H9 (cell line): ENCODE results near the gene ABCA6. TPM values are rescaled to one million over a fixed set of nuclear protein-coding genes. Genes with fewer than 3 reads are reported as not detected.

Experiments
- DNase-seq: peaks from one replicate; pipeline ENCODE4 v3.0.0-alpha.2; 2017
- H2AFZ ChIP-seq: one replicate; pipeline ENCODE4 v1.6.1; 2013; ENCODE audit warnings: mild to moderate bottlenecking, low read length, control low read depth, moderate library complexity
- H2AK5ac ChIP-seq: 2 replicates; pipeline ENCODE4 v1.6.1; 2013; ENCODE audit warnings: low read length, control low read depth, mixed read lengths; ENCODE audit not compliant: insufficient read length
- H2BK120ac ChIP-seq: one replicate; pipeline ENCODE4 v1.6.1; 2013; ENCODE audit warnings: low read depth, mild to moderate bottlenecking, low read length, control low read depth, inconsistent platforms; ENCODE audit not compliant: poor library complexity, severe bottlenecking
- H2BK12ac ChIP-seq: 2 replicates; pipeline ENCODE4 v1.6.1; 2013; ENCODE audit warnings: low read length, control low read depth, mixed read lengths, low read depth; ENCODE audit not compliant: insufficient read length
- H2BK15ac ChIP-seq: 2 replicates; pipeline ENCODE4 v1.6.1; 2013; ENCODE audit warnings: low read depth, low read length, control low read depth
- H2BK20ac ChIP-seq: one replicate; pipeline ENCODE4 v1.6.1; 2013; ENCODE audit warnings: low read depth, mild to moderate bottlenecking, low read length, control low read depth, inconsistent platforms; ENCODE audit not compliant: poor library complexity, severe bottlenecking
- H2BK5ac ChIP-seq: 2 replicates; pipeline ENCODE4 v1.6.1; 2013; ENCODE audit warnings: low read length, control low read depth, mixed read lengths; ENCODE audit not compliant: insufficient read length
- H3K14ac ChIP-seq: 2 replicates; pipeline ENCODE4 v1.6.1; 2013; ENCODE audit warnings: low read length, control low read depth; ENCODE audit not compliant: insufficient read depth
- H3K18ac ChIP-seq: 2 replicates; pipeline ENCODE4 v1.6.1; 2013; ENCODE audit warnings: low read depth, mild to moderate bottlenecking, mixed read lengths, low read length, control low read depth; ENCODE audit not compliant: insufficient read length
- H3K23ac ChIP-seq: 2 replicates; pipeline ENCODE4 v1.6.1; 2013; ENCODE audit warnings: low read length, control low read depth, mixed read lengths, low read depth; ENCODE audit not compliant: insufficient read length
- H3K23me2 ChIP-seq: 2 replicates; pipeline ENCODE4 v1.6.1; 2013; ENCODE audit warnings: low read depth, mild to moderate bottlenecking, mixed read lengths, low read length, control low read depth; ENCODE audit not compliant: insufficient read length, poor library complexity, severe bottlenecking
- H3K27ac ChIP-seq: 2 replicates; pipeline ENCODE4 v1.5.1; 2013; ENCODE audit warnings: low read length, control low read depth, mixed read lengths, low read depth; ENCODE audit not compliant: insufficient read length
- H3K27me3 ChIP-seq: 2 replicates; pipeline ENCODE4 v1.6.1; 2013; ENCODE audit warnings: low read length, control low read depth, inconsistent platforms; ENCODE audit not compliant: insufficient read depth
- H3K4ac ChIP-seq: 2 replicates; pipeline ENCODE4 v1.6.1; 2013; ENCODE audit warnings: low read depth, mild to moderate bottlenecking, control low read depth, inconsistent platforms, low read length, moderate library complexity
- H3K4me1 ChIP-seq: 2 replicates; pipeline ENCODE4 v1.6.1; 2013; ENCODE audit warnings: low read length, control low read depth, inconsistent platforms; ENCODE audit not compliant: insufficient read depth
- H3K4me2 ChIP-seq: 2 replicates; pipeline ENCODE4 v1.6.1; 2013; ENCODE audit warnings: low read length, control low read depth, mixed read lengths; ENCODE audit not compliant: insufficient read length, insufficient read depth
- H3K56ac ChIP-seq: 2 replicates; pipeline ENCODE4 v1.6.1; 2013; ENCODE audit warnings: low read depth, mild to moderate bottlenecking, mixed read lengths, low read length, control low read depth; ENCODE audit not compliant: insufficient read length
- H3K79me1 ChIP-seq: 2 replicates; pipeline ENCODE4 v1.6.1; 2013; ENCODE audit warnings: low read depth, mild to moderate bottlenecking, moderate library complexity, low read length, control low read depth, inconsistent platforms; ENCODE audit not compliant: insufficient read depth, poor library complexity, severe bottlenecking
- H3K79me2 ChIP-seq: 2 replicates; pipeline ENCODE4 v1.6.1; 2013; ENCODE audit warnings: low read length, control low read depth, inconsistent platforms; ENCODE audit not compliant: insufficient read depth
- H3K9ac ChIP-seq: 2 replicates; pipeline ENCODE4 v1.6.1; 2013; ENCODE audit warnings: low read length, control low read depth, mixed read lengths; ENCODE audit not compliant: insufficient read length; ENCODE audit errors: extremely low read depth
- H3K9me3 ChIP-seq: one replicate; pipeline ENCODE4 v1.6.1; 2013; ENCODE audit warnings: low read depth, low read length, inconsistent platforms; ENCODE audit not compliant: control insufficient read depth
- H3T11ph ChIP-seq: one replicate; pipeline ENCODE4 v1.6.1; 2013; ENCODE audit warnings: mild to moderate bottlenecking, low read length, control low read depth, inconsistent platforms
- H4K20me1 ChIP-seq: one replicate; pipeline ENCODE4 v1.6.1; 2013; ENCODE audit not compliant: control insufficient read depth, insufficient read length, insufficient read depth
- H4K5ac ChIP-seq: 2 replicates; pipeline ENCODE4 v1.6.1; 2013; ENCODE audit warnings: low read depth, mild to moderate bottlenecking, mixed read lengths, low read length, control low read depth; ENCODE audit not compliant: insufficient read length
- H4K8ac ChIP-seq: replicated peaks from 2 replicates; pipeline ENCODE4 v1.6.1; 2013; ENCODE audit warnings: low read length, control low read depth, mixed read lengths, low read depth; ENCODE audit not compliant: insufficient read length
- H4K91ac ChIP-seq: 2 replicates; pipeline ENCODE4 v1.6.1; 2013; ENCODE audit warnings: low read depth, mild to moderate bottlenecking, moderate library complexity, mixed read lengths, low read length, control low read depth; ENCODE audit not compliant: insufficient read length
- H3K27ac Mint-ChIP-seq, 3 experiments: 2 replicates in 2 of 3; 3 replicates in 1 of 3; pipeline ENCODE4 v1.8.0; 2020 to 2021; ENCODE audit warnings: mixed read lengths in 3 of 3, mild to moderate bottlenecking in 1 of 3, moderate library complexity in 1 of 3
- H3K27me3 Mint-ChIP-seq: 2 replicates; pipeline ENCODE4 v1.8.0; 2021; ENCODE audit warnings: low read depth, mild to moderate bottlenecking, moderate library complexity, mixed read lengths
- H3K36me3 Mint-ChIP-seq, 3 experiments: 2 replicates in 2 of 3; 3 replicates in 1 of 3; pipeline ENCODE4 v1.8.0; 2020 to 2021; ENCODE audit warnings: low read depth in 3 of 3, mixed read lengths in 3 of 3; ENCODE audit not compliant: insufficient read depth in 1 of 3
- H3K4me1 Mint-ChIP-seq, 2 experiments: 2 replicates each; pipeline ENCODE4 v1.8.0; 2020; ENCODE audit warnings: mixed read lengths in 2 of 2
- H3K4me3 Mint-ChIP-seq, 2 experiments: 2 replicates in 1 of 2; 3 replicates in 1 of 2; pipeline ENCODE4 v1.8.0; 2020 to 2021; ENCODE audit warnings: mild to moderate bottlenecking in 2 of 2, mixed read lengths in 2 of 2, moderate library complexity in 1 of 2
- H3K9me3 Mint-ChIP-seq, 2 experiments: 2 replicates in 1 of 2; 3 replicates in 1 of 2; pipeline ENCODE4 v1.8.0; 2020; ENCODE audit warnings: mild to moderate bottlenecking in 2 of 2, mixed read lengths in 2 of 2, moderate library complexity in 1 of 2
- CTCF ChIP-seq: fragments of 200-600 bp; sonication (generic); conservative IDR thresholded peaks from 3 replicates; pipeline ENCODE4 v1.8.0; 2021; ENCODE audit warnings: antibody characterized with exemption, mild to moderate bottlenecking
- WGBS: extraction: QIAGEN DNeasy Blood & Tissue Kit; methylation state at CpG from one replicate; pipeline ENCODE4 v1.1.7; 2013; ENCODE audit warnings: missing lambda C conversion rate, low lambda C conversion rate, mixed read lengths; ENCODE audit not compliant: insufficient read length; ENCODE audit errors: extremely low coverage; 5-methylcytosine and 5-hydroxymethylcytosine counted together
- total RNA-seq: library from RNA; stranded (reverse); gene quantifications from 2 replicates; pipeline ENCODE4 v1.2.1, GENCODE V29; 2021

Gene ABCA6
- total RNA-seq, 1 experiment from 2014 or later: not detected

- WGBS: no CpG with 5 or more reads among the region's 2 CpGs
- H3K18ac ChIP-seq: no peak overlapping the region
These were observed 12.6 kb upstream of the ABCA6 start for GRCh38 chr17:69154267-69154666.

More at GRCh38 chr17:69154267-69154666, 12.6 kb upstream of the ABCA6 start:
- H3K4me3 Mint-ChIP-seq: no peak overlapping the region
- Histone ChIP-seq H4K91ac (no peak overlapping the region), H3K27me3 (no peaks in the 10 kb centered on the region), H3K56ac (no peak overlapping the region), H4K20me1 (no peaks in the 10 kb centered on the region), H3K79me1 (no peaks in the 10 kb centered on the region), H3K4ac (no peak overlapping the region), H3K4me1 (no peaks in the 10 kb centered on the region), H2BK5ac (no peak overlapping the region), H4K8ac (no peak overlapping the region), H2AFZ (no peak overlapping the region), H3K79me2 (no peaks in the 10 kb centered on the region), H3K23me2 (no peaks in the 10 kb centered on the region), H3K27ac (no peak overlapping the region), H3K4me2 (no peak overlapping the region), H4K5ac (no peak overlapping the region), H3K23ac (no peak overlapping the region), H3K14ac (no peak overlapping the region), H3K9me3 (no peaks in the 10 kb centered on the region), H3K9ac (no peak overlapping the region), H2AK5ac (no peak overlapping the region), H3T11ph (no peak overlapping the region), H2BK15ac (no peak overlapping the region), H2BK12ac (no peak overlapping the region), H2BK120ac (no peak overlapping the region), H2BK20ac (no peak overlapping the region)
- no peak for TF ChIP-seq CTCF
- no peaks in the 10 kb centered on the region for H3K27me3 Mint-ChIP-seq
- H3K27ac Mint-ChIP-seq: peak overlapping the region in 1 of 3 experiments; percentile 18; a peak in 1 of 7 replicates
- no peaks in the 10 kb centered on the region for H3K36me3 Mint-ChIP-seq
- no peaks in the 10 kb centered on the region; a peak in 1 of 5 replicates for H3K9me3 Mint-ChIP-seq
- no peaks in the 10 kb centered on the region for H3K4me1 Mint-ChIP-seq
- DNase-seq: no peak
